Skeletal muscle satellite cell (primary cell): ENCODE data around the gene CHERP.
A peak's percentile ranks its signal among the peaks of the same experiment; 100 is the strongest.
"Not testable (repeated sequence)": the region's sequence is repeated elsewhere in the genome, so short reads cannot be mapped to it uniquely, and the experiment has no call there.

Source experiments
- H3K27me3 ChIP-seq: 2 replicates; pipeline ENCODE4 v1.7.0; 2013; ENCODE audit warnings: low read length; ENCODE audit not compliant: control insufficient read depth, insufficient read depth
- H3K36me3 ChIP-seq: 2 replicates; pipeline ENCODE4 v1.7.0; 2013; ENCODE audit warnings: mild to moderate bottlenecking, control low read depth, low read length; ENCODE audit not compliant: insufficient read depth
- H3K4me1 ChIP-seq: 2 replicates; pipeline ENCODE4 v1.7.0; 2013; ENCODE audit warnings: low read length; ENCODE audit not compliant: control insufficient read depth, insufficient read depth
- H3K4me2 ChIP-seq: 2 replicates; pipeline ENCODE4 v1.7.0; 2013; ENCODE audit warnings: mild to moderate bottlenecking, low read length
- H3K4me3 ChIP-seq: 2 replicates; pipeline ENCODE4 v1.7.0; 2013; ENCODE audit warnings: low read length
- H3K9ac ChIP-seq: 2 replicates; pipeline ENCODE4 v1.7.0; 2013; ENCODE audit warnings: mild to moderate bottlenecking, low read depth, low read length, moderate library complexity
- H3K9me3 ChIP-seq: replicated peaks from 2 replicates; pipeline ENCODE4 v1.7.0; 2013; ENCODE audit warnings: mild to moderate bottlenecking, control low read depth, low read length

CHERP gene

GRCh38 chr19:16554776-16555175 is 12.5 kb upstream of the CHERP start:
- no peak overlapping the region for H3K9ac ChIP-seq
- H3K4me2 ChIP-seq, result no peak overlapping the region
- H3K4me1 ChIP-seq, result no peaks in the 10 kb centered on the region
- H3K36me3 ChIP-seq, result peaks cover 42% of the 10 kb centered on the region
- no peak overlapping the region for H3K4me3 ChIP-seq
- no peaks in the 10 kb centered on the region for H3K9me3 ChIP-seq
- H3K27me3 ChIP-seq, result no peaks in the 10 kb centered on the region

- peaks cover 35% of the 10 kb centered on the region for H3K36me3 ChIP-seq
- not testable (repeated sequence) for H3K9ac ChIP-seq, H3K4me2 ChIP-seq, H3K9me3 ChIP-seq, H3K4me1 ChIP-seq, H3K4me3 ChIP-seq, H3K27me3 ChIP-seq
Measured at GRCh38 chr19:16551902-16552301, 9.7 kb upstream of the CHERP start.

GRCh38 chr19:16548956-16549355 is 6.7 kb upstream of the CHERP start:
- Histone ChIP-seq H3K4me2 (no peak overlapping the region), H3K4me1 (no peaks in the 10 kb centered on the region), H3K27me3 (no peaks in the 10 kb centered on the region), H3K9me3 (no peaks in the 10 kb centered on the region), H3K4me3 (no peak overlapping the region), H3K9ac (no peak overlapping the region), H3K36me3 (peaks cover 20% of the 10 kb centered on the region)

- peaks cover 8% of the 10 kb centered on the region for H3K36me3 ChIP-seq
- H3K27me3 ChIP-seq, result no peaks in the 10 kb centered on the region
- H3K9ac ChIP-seq, result no peak overlapping the region
- no peaks in the 10 kb centered on the region for H3K9me3 ChIP-seq
- H3K4me2 ChIP-seq, result no peak overlapping the region
- H3K4me3 ChIP-seq, result no peak overlapping the region
- peaks cover 13% of the 10 kb centered on the region for H3K4me1 ChIP-seq
Measured at GRCh38 chr19:16544473-16545231, 2.4 kb upstream of the CHERP start.

- Histone ChIP-seq H3K36me3 (peaks cover 11% of the 10 kb centered on the region), H3K9ac (peak overlapping the region; percentile 99), H3K4me3 (peak overlapping the region; percentile 99), H3K4me2 (peak overlapping the region; percentile 90), H3K4me1 (peaks cover 13% of the 10 kb centered on the region)
- not testable (repeated sequence) for H3K9me3 ChIP-seq, H3K27me3 ChIP-seq
Measured at GRCh38 chr19:16543734-16544133, 1.5 kb upstream of the CHERP start.

GRCh38 chr19:16542910-16543472 is 754 bp upstream of the CHERP start:
- H3K36me3 ChIP-seq, result peaks cover 13% of the 10 kb centered on the region
- H3K9me3 ChIP-seq, result no peaks in the 10 kb centered on the region
- peak overlapping the region; percentile 99 for H3K9ac ChIP-seq
- peak overlapping the region; percentile 99 for H3K4me3 ChIP-seq
- H3K4me2 ChIP-seq, result peak overlapping the region; percentile 90
- no peaks in the 10 kb centered on the region for H3K27me3 ChIP-seq
- H3K4me1 ChIP-seq, result peaks cover 13% of the 10 kb centered on the region

GRCh38 chr19:16541526-16542044 is 652 bp downstream of the CHERP start:
- H3K27me3 ChIP-seq, result no peaks in the 10 kb centered on the region
- peaks cover 13% of the 10 kb centered on the region for H3K4me1 ChIP-seq
- H3K9ac ChIP-seq, result peak overlapping the region; percentile 99
- H3K4me2 ChIP-seq, result peak overlapping the region; percentile 90
- H3K36me3 ChIP-seq, result peaks cover 18% of the 10 kb centered on the region
- peak overlapping the region; percentile 99 for H3K4me3 ChIP-seq
- H3K9me3 ChIP-seq, result no peaks in the 10 kb centered on the region

GRCh38 chr19:16540948-16541347 is 1.3 kb downstream of the CHERP start:
- Histone ChIP-seq H3K9ac (peak overlapping the region; percentile 99), H3K4me1 (peaks cover 13% of the 10 kb centered on the region), H3K27me3 (no peaks in the 10 kb centered on the region), H3K9me3 (no peaks in the 10 kb centered on the region), H3K36me3 (peaks cover 25% of the 10 kb centered on the region), H3K4me2 (peak overlapping the region; percentile 90), H3K4me3 (peak overlapping the region; percentile 99)

GRCh38 chr19:16537111-16537510 is 5.1 kb downstream of the CHERP start:
- Histone ChIP-seq H3K9me3 (no peaks in the 10 kb centered on the region), H3K27me3 (no peaks in the 10 kb centered on the region), H3K36me3 (peaks cover 59% of the 10 kb centered on the region), H3K4me2 (no peak overlapping the region), H3K9ac (no peak overlapping the region), H3K4me1 (peaks cover 8% of the 10 kb centered on the region), H3K4me3 (no peak overlapping the region)

GRCh38 chr19:16536130-16536529 is 6.1 kb downstream of the CHERP start:
- Histone ChIP-seq H3K4me2 (no peak overlapping the region), H3K27me3 (no peaks in the 10 kb centered on the region), H3K9me3 (no peaks in the 10 kb centered on the region), H3K36me3 (peaks cover 69% of the 10 kb centered on the region), H3K9ac (no peak overlapping the region), H3K4me3 (no peak overlapping the region), H3K4me1 (peaks cover 5% of the 10 kb centered on the region)

- Histone ChIP-seq H3K4me3 (no peak overlapping the region), H3K36me3 (peaks cover 71% of the 10 kb centered on the region), H3K4me2 (no peak overlapping the region), H3K4me1 (no peaks in the 10 kb centered on the region), H3K9me3 (no peaks in the 10 kb centered on the region), H3K9ac (no peak overlapping the region), H3K27me3 (no peaks in the 10 kb centered on the region)
Measured at GRCh38 chr19:16535381-16535780, 6.9 kb downstream of the CHERP start.
